ENCODE measurements around the gene PNKP. TPM values are rescaled to one million over a fixed set of nuclear protein-coding genes. Genes with fewer than 3 reads are reported as not detected.

PNKP gene
- total RNA-seq, 1 experiment from 2014 or later, result 146 TPM

GRCh38 chr19:49889687-49890348 is 22.4 kb upstream of the PNKP start (continued):
- peak; percentile 95 for TF ChIP-seq USF1 (CRISPR knock-in tag; IDR thresholded peaks at IDR 0.05)
- TF ChIP-seq TEAD4 (CRISPR knock-in tag; IDR thresholded peaks at IDR 0.05), result peak; percentile 98
- peak; percentile 100 for TF ChIP-seq E2F5 (CRISPR knock-in tag; IDR thresholded peaks at IDR 0.05)
- TF ChIP-seq ZBTB43 (CRISPR knock-in tag; IDR thresholded peaks at IDR 0.05), result peak; percentile 99
- 0 out of 2 replicates have a peak, but pooled peaks have one; percentile 90 for TF ChIP-seq FOXJ3 (CRISPR knock-in tag; IDR thresholded peaks at IDR 0.05; ENCODE audit: borderline replicate concordance)
- TF ChIP-seq NR3C1 (CRISPR knock-in tag; conservative IDR thresholded peaks at IDR 0.05; ENCODE audit: low read depth), result peak; percentile 97
- peak; percentile 100 for TF ChIP-seq ZNF232 (CRISPR knock-in tag; IDR thresholded peaks at IDR 0.05)
- peak; percentile 64 for TF ChIP-seq NFYB (CRISPR knock-in tag; conservative IDR thresholded peaks at IDR 0.05; ENCODE audit: low read depth)
- TF ChIP-seq ETV6 (CRISPR knock-in tag; IDR thresholded peaks at IDR 0.05), result peak; percentile 100
- peak; percentile 85 for TF ChIP-seq USF2 (CRISPR knock-in tag; IDR thresholded peaks at IDR 0.05)
- TF ChIP-seq MXD4 (CRISPR knock-in tag; IDR thresholded peaks at IDR 0.05; ENCODE audit: borderline replicate concordance), result no peak
- TF ChIP-seq SMAD3 (CRISPR knock-in tag; IDR thresholded peaks at IDR 0.05; ENCODE audit: borderline replicate concordance), result peak; percentile 100
- TF ChIP-seq AR (CRISPR knock-in tag; IDR thresholded peaks at IDR 0.05), result no peak
- TF ChIP-seq ZNF281 (CRISPR knock-in tag; IDR thresholded peaks at IDR 0.05), result peak; percentile 100
- peak; percentile 76; the same call in 1 of the 2 replicates for TF ChIP-seq ZNF532 (CRISPR knock-in tag; IDR thresholded peaks at IDR 0.05; ENCODE audit: borderline replicate concordance)
- peak; percentile 96 for TF ChIP-seq ATF3 (CRISPR knock-in tag; conservative IDR thresholded peaks at IDR 0.05)
- peak; percentile 100 for TF ChIP-seq FOXP4 (CRISPR knock-in tag; IDR thresholded peaks at IDR 0.05)
- no peak for TF ChIP-seq GABPB1 (CRISPR knock-in tag; IDR thresholded peaks at IDR 0.05)
- 0 out of 2 replicates have a peak, but pooled peaks have one; percentile 51 for TF ChIP-seq ZNF512 (CRISPR knock-in tag; IDR thresholded peaks at IDR 0.05; ENCODE audit: borderline replicate concordance)
